ENCODE data around the gene ACYP2.
"Not testable (repeated sequence)": the region's sequence is repeated elsewhere in the genome, so short reads cannot be mapped to it uniquely, and the experiment has no call there.

Gene ACYP2

DNA sequence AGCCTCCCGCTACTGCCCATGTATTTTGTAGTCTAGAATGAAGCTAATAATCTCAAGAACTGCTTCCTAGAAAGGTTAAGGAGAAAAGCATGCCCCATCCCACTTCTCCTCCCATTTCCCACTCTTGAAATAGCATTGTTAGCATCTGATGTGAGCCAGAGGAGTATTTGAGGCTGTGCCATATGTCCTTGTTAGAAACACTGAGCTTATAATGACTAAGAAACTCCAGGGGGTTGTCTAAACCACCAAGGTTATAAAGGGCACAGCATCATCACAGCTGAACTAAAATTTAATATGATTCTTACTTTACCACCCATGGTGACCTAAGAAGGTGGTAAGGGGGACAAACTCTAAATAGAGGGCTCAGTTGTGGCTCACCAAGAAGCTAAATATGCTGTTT, 124.0 kb downstream of the ACYP2 start:
- Mint-ChIP-seq H3K4me1 (no peaks in the 10 kb centered on the region), H3K9me3 (peaks cover 3% of the 10 kb centered on the region), H3K27ac (no peak overlapping the region), H3K36me3 (peaks cover 12% of the 10 kb centered on the region), H3K27me3 (no peaks in the 10 kb centered on the region), H3K4me3 (no peak overlapping the region)
- ATAC-seq (ENCODE audit: low read depth) (no peak), DNase-seq (ENCODE audit: low spot score in 2 of 2) (no peak)

- peaks cover 12% of the 10 kb centered on the region for H3K36me3 Mint-ChIP-seq
- DNase-seq (ENCODE audit: low spot score in 2 of 2) (no peak), ATAC-seq (ENCODE audit: low read depth) (no peak)
- peaks cover 3% of the 10 kb centered on the region for H3K9me3 Mint-ChIP-seq
- no peaks in the 10 kb centered on the region for H3K4me1 Mint-ChIP-seq
- no peak overlapping the region for H3K27ac Mint-ChIP-seq
- no peak overlapping the region for H3K4me3 Mint-ChIP-seq
- H3K27me3 Mint-ChIP-seq, result no peaks in the 10 kb centered on the region
These were observed 125.4 kb downstream of the ACYP2 start for GRCh38 chr2:54240515-54241469.

DNA sequence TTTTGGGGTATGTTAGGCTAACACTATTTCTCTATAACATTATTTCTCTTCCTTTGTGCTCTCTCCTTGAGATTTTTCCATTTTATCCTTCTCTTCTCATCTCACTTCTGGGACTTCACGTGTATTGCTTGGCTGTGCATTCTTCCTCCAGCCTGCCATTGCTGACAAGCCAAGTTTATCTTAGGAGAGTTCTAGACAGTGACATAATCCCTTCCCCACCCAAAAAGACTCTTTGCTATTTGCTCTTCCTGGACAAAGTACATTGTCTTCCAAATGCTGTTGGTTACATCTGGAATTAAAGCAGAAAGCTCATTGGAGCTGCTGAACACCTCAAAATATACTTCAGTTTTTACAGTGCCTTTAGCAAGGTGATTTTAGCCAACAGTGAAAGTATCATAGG, 131.7 kb downstream of the ACYP2 start:
- H3K4me3 Mint-ChIP-seq, result no peak overlapping the region
- H3K9me3 Mint-ChIP-seq, result no peaks in the 10 kb centered on the region
- ATAC-seq (ENCODE audit: low read depth), result no peak
- H3K27ac Mint-ChIP-seq, result no peak overlapping the region
- peaks cover 8% of the 10 kb centered on the region for H3K36me3 Mint-ChIP-seq
- no peaks in the 10 kb centered on the region for H3K27me3 Mint-ChIP-seq
- DNase-seq (ENCODE audit: low spot score in 2 of 2), result no peak
- no peaks in the 10 kb centered on the region for H3K4me1 Mint-ChIP-seq

- H3K9me3 Mint-ChIP-seq, result no peaks in the 10 kb centered on the region
- DNase-seq (ENCODE audit: low spot score in 2 of 2) (no peak), ATAC-seq (ENCODE audit: low read depth) (no peak)
- no peaks in the 10 kb centered on the region for H3K27me3 Mint-ChIP-seq
- H3K36me3 Mint-ChIP-seq, result peaks cover 21% of the 10 kb centered on the region
- no peak overlapping the region for H3K27ac Mint-ChIP-seq
- H3K4me1 Mint-ChIP-seq, result no peaks in the 10 kb centered on the region
- no peak overlapping the region for H3K4me3 Mint-ChIP-seq
These were observed 134.2 kb downstream of the ACYP2 start for GRCh38 chr2:54249629-54250028.

DNA sequence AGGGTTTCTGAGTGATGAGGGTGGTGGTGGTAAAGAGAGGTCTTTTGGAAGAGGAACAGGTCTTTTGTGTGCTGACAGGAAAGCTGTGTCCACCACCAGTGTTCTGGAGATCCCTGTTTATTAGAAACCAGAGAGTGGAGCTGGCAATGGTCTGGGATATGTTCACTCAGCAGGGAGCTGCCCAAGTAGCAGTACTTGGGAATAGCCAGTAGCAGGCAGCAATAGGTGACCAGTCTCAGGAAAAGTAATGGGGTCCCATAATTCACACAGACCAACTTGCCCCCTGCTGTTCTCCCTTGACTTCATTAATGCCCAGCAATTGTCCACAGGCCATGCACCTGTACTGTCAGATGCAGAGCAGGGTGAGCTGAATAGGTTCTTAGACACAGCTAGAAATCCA, 138.8 kb downstream of the ACYP2 start:
- Mint-ChIP-seq H3K36me3 (peaks cover 23% of the 10 kb centered on the region), H3K27me3 (no peaks in the 10 kb centered on the region), H3K9me3 (no peaks in the 10 kb centered on the region), H3K4me1 (no peaks in the 10 kb centered on the region), H3K4me3 (no peak overlapping the region), H3K27ac (no peak overlapping the region)
- DNase-seq (ENCODE audit: low spot score in 2 of 2) (no peak), ATAC-seq (ENCODE audit: low read depth) (no peak)

DNA sequence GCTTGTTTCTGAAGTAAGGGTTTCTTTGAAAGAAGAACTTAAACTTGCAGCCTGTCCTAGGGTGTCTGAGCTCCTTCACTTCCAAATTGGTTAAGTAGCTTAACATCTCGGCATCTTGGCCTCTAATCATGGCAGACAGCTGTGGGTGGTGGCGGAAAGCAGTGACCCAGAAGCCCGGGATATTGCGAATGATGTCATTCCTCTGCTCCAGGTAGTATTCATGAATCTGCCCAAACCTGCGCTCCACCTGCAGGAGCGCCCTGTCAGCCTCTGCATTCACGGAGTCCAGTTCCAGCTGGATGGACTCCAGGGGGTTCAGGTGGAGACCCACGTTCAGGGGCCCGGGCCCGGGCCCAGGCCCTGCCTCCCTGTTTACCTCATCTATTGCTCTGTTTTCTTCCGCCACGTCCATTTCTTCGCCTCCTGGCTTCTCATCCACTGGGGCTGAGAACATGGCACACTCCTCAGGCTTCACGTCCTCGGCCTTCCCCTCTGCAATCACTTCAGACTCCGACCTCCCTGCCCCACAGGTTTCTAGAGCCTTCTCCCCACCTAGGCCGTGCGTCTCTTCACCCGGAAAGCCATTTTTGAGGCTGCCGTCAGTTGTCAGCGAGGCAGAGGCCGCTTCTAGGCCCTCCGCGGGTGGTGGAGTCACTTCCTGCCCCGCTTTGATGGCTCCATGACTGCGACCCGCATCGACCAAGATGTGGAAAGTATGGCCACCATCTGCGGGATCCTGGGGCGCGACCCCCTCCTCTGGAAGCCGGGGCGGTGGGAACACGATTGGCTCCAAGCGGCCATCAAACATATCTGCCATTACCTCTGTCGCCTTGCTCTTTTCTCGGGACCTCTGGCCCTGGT, 140.0 kb downstream of the ACYP2 start:
- DNase-seq (ENCODE audit: low spot score in 2 of 2) (no peak), ATAC-seq (ENCODE audit: low read depth) (no peak)
- no peak overlapping the region for H3K4me3 Mint-ChIP-seq
- no peak overlapping the region for H3K27ac Mint-ChIP-seq
- no peaks in the 10 kb centered on the region for H3K9me3 Mint-ChIP-seq
- H3K27me3 Mint-ChIP-seq, result no peaks in the 10 kb centered on the region
- H3K4me1 Mint-ChIP-seq, result no peaks in the 10 kb centered on the region
- peaks cover 23% of the 10 kb centered on the region for H3K36me3 Mint-ChIP-seq

GRCh38 chr2:54256091-54256694, 140.8 kb downstream of the ACYP2 start, which contains the start of gene TSPYL6:
Gene TSPYL6, minus strand, starts transcription at chr2:54256229. Its CDS starts 78 bp downstream, at chr2:54256151.
- Mint-ChIP-seq H3K9me3 (no peaks in the 10 kb centered on the region), H3K27me3 (no peaks in the 10 kb centered on the region), H3K4me3 (no peak within 1 kb of the TSS), H3K36me3 (peaks cover 23% of the 10 kb centered on the region), H3K27ac (no peak within 1 kb of the TSS), H3K4me1 (no peaks in the 10 kb centered on the region)
- no peak for ATAC-seq (ENCODE audit: low read depth)
- DNase-seq (ENCODE audit: low spot score in 2 of 2), result no peak

DNA sequence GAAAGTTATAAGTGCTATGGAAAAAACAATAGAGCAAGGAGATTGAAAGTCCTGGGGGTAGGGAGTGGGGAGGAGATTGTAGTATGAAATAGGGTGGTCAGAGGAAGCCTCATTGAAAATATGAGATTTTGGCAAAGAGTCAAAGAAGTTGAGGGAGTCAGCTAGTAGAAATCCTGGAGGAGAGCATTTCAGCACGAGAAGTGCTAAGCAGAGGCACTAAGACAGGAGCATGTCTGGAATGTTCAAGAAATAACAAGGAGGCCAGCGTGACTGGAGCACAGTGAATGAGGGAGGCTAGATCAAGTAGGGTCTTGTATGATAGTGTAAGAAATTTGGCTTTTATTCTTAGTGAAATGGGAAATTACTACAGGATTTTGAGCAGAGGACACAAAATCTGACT, 142.8 kb downstream of the ACYP2 start:
- Mint-ChIP-seq H3K36me3 (peaks cover 22% of the 10 kb centered on the region), H3K9me3 (no peaks in the 10 kb centered on the region), H3K4me3 (no peak overlapping the region), H3K27me3 (no peaks in the 10 kb centered on the region), H3K27ac (no peak overlapping the region), H3K4me1 (no peaks in the 10 kb centered on the region)
- DNase-seq (ENCODE audit: low spot score in 2 of 2) (no peak), ATAC-seq (ENCODE audit: low read depth) (no peak)

- H3K36me3 Mint-ChIP-seq, result peaks cover 20% of the 10 kb centered on the region
- ATAC-seq (ENCODE audit: low read depth), result no peak
- no peak overlapping the region for H3K4me3 Mint-ChIP-seq
- H3K4me1 Mint-ChIP-seq, result no peaks in the 10 kb centered on the region
- H3K9me3 Mint-ChIP-seq, result peaks cover 1% of the 10 kb centered on the region
- no peak overlapping the region for H3K27ac Mint-ChIP-seq
- no peak for DNase-seq (ENCODE audit: low spot score in 2 of 2)
- no peaks in the 10 kb centered on the region for H3K27me3 Mint-ChIP-seq
These were observed 144.2 kb downstream of the ACYP2 start for GRCh38 chr2:54259413-54260240.

GRCh38 chr2:54260241-54260595, 144.8 kb downstream of the ACYP2 start:
- Mint-ChIP-seq H3K9me3 (peaks cover 6% of the 10 kb centered on the region), H3K4me3 (no peak overlapping the region), H3K27ac (no peak overlapping the region), H3K36me3 (peaks cover 24% of the 10 kb centered on the region), H3K27me3 (no peaks in the 10 kb centered on the region), H3K4me1 (no peaks in the 10 kb centered on the region)
- ATAC-seq (ENCODE audit: low read depth) (no peak), DNase-seq (ENCODE audit: low spot score in 2 of 2) (no peak)

GRCh38 chr2:54261537-54261936, 146.1 kb downstream of the ACYP2 start:
- no peak for ATAC-seq (ENCODE audit: low read depth)
- H3K4me3 Mint-ChIP-seq, result no peak overlapping the region
- DNase-seq (ENCODE audit: low spot score in 2 of 2), result no peak
- no peak overlapping the region for H3K27ac Mint-ChIP-seq
- H3K36me3 Mint-ChIP-seq, result peaks cover 17% of the 10 kb centered on the region
- H3K4me1 Mint-ChIP-seq, result no peaks in the 10 kb centered on the region
- H3K27me3 Mint-ChIP-seq, result no peaks in the 10 kb centered on the region
- peaks cover 6% of the 10 kb centered on the region for H3K9me3 Mint-ChIP-seq

DNA sequence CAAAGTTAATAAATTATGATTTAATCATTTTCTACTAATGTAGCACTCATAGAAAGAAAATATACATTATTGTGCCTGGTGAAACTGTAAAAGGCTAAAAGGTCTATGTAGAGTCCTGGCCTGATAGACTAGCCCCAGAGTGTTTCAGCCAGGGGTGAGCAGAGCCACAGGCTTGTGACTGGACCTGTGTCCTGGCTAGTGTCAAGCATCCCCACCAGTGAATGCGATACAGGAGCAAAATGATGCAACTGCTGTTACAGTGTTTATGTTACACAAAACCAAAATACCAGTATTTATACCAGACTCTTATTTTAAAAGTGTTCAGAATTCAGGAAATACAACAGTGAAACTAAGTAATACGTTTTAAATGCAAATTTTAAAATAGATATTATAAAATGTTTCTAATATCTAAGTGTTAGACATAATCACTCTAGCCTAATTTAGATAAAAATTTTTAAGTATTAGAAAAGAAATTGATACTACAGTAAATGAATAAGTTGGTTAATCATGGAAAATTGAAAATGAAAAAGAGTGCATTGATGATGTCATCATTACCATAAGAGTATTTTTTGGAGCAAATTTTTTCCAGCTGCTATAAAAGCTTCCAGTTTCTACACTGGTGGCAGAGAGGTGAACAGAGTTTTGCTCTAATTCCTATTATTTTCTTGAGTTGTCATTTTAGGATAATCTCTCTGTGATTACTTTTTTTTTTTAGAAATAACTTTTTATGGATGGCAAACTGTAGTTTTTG, 146.8 kb downstream of the ACYP2 start:
- peaks cover 18% of the 10 kb centered on the region for H3K36me3 Mint-ChIP-seq
- no peaks in the 10 kb centered on the region for H3K27me3 Mint-ChIP-seq
- ATAC-seq (ENCODE audit: low read depth), result no peak
- DNase-seq (ENCODE audit: low spot score in 2 of 2), result no peak
- no peaks in the 10 kb centered on the region for H3K4me1 Mint-ChIP-seq
- no peak overlapping the region for H3K27ac Mint-ChIP-seq
- H3K9me3 Mint-ChIP-seq, result peaks cover 6% of the 10 kb centered on the region
- no peak overlapping the region for H3K4me3 Mint-ChIP-seq

DNA sequence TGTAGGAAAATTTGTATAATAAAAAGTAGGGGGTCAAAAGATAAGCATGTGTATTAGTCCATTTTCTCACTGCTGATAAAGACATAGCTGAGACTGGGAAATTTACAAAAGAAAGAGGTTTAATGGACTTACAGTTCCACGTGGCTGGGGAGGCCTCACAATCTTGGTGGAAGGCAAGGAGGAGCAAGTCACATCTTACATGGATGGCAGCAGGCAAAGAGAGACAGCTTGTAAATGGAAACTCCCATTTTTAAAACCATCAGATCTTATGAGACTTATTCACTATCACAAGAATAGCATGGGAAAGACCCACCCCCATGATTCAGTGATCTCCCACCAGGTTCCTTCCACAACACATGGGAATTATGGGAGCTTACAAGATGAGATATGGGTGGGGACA, 149.7 kb downstream of the ACYP2 start:
- not testable (repeated sequence) for DNase-seq (ENCODE audit: low spot score in 2 of 2); H3K27ac Mint-ChIP-seq; H3K9me3 Mint-ChIP-seq; H3K4me1 Mint-ChIP-seq; H3K4me3 Mint-ChIP-seq; H3K27me3 Mint-ChIP-seq; ATAC-seq (ENCODE audit: low read depth)
- H3K36me3 Mint-ChIP-seq, result peaks cover 19% of the 10 kb centered on the region
